ENCODE results near the gene SMIM7. TPM values are rescaled to one million over a fixed set of nuclear protein-coding genes. Genes with fewer than 3 reads are reported as not detected.

Gene SMIM7
- total RNA-seq, 1 donor from 2014 or later: 48.0 TPM

GRCh38 chr19:16641695-16642094, 18.2 kb downstream of the SMIM7 start:
- Histone ChIP-seq H3K27me3 (ENCODE audit: control insufficient read depth in 3 of 3, insufficient read depth in 3 of 3, low read length in 3 of 3) (no peaks in the 10 kb centered on the region), H3K9me3 (ENCODE audit: control insufficient read depth in 3 of 3, low read length in 3 of 3) (no peaks in the 10 kb centered on the region), H3K9ac (ENCODE audit: low read depth in 1 of 3, low read length in 3 of 3) (no peak overlapping the region), H3K4me3 (ENCODE audit: low read length in 3 of 3) (no peak overlapping the region), H3K4me1 (ENCODE audit: control insufficient read depth in 3 of 3, insufficient read depth in 3 of 3, low read length in 3 of 3) (peaks cover 0 to 21% (median 17%) of the 10 kb centered on the region in 3 donors), H3K36me3 (ENCODE audit: control insufficient read depth in 3 of 3, insufficient read depth in 3 of 3, low read length in 3 of 3) (peaks cover 24 to 58% (median 39%) of the 10 kb centered on the region in 3 donors), H3K27ac (ENCODE audit: low read depth, low read length) (no peak overlapping the region)

GRCh38 chr19:16640951-16641350, 19.0 kb downstream of the SMIM7 start:
- H3K9me3 ChIP-seq (ENCODE audit: control insufficient read depth in 3 of 3, low read length in 3 of 3): no peaks in the 10 kb centered on the region
- peaks cover 24 to 55% (median 33%) of the 10 kb centered on the region in 3 donors for H3K36me3 ChIP-seq (ENCODE audit: control insufficient read depth in 3 of 3, insufficient read depth in 3 of 3, low read length in 3 of 3)

GRCh38 chr19:16638666-16639065, 21.3 kb downstream of the SMIM7 start:
- Histone ChIP-seq H3K36me3 (ENCODE audit: control insufficient read depth in 3 of 3, insufficient read depth in 3 of 3, low read length in 3 of 3) (peaks cover 17 to 40% (median 26%) of the 10 kb centered on the region in 3 donors), H3K9ac (ENCODE audit: low read depth in 1 of 3, low read length in 3 of 3) (no peak overlapping the region), H3K9me3 (ENCODE audit: control insufficient read depth in 3 of 3, low read length in 3 of 3) (no peaks in the 10 kb centered on the region), H3K27me3 (ENCODE audit: control insufficient read depth in 3 of 3, insufficient read depth in 3 of 3, low read length in 3 of 3) (no peaks in the 10 kb centered on the region), H3K4me1 (ENCODE audit: control insufficient read depth in 3 of 3, insufficient read depth in 3 of 3, low read length in 3 of 3) (peaks cover 0 to 12% (median 6%) of the 10 kb centered on the region in 3 donors), H3K4me3 (ENCODE audit: low read length in 3 of 3) (no peak overlapping the region), H3K27ac (ENCODE audit: low read depth, low read length) (no peak overlapping the region)

More at GRCh38 chr19:16640951-16641350, 19.0 kb downstream of the SMIM7 start:
- Histone ChIP-seq H3K4me3 (ENCODE audit: low read length in 3 of 3) (no peak overlapping the region), H3K27ac (ENCODE audit: low read depth, low read length) (no peak overlapping the region), H3K4me1 (ENCODE audit: control insufficient read depth in 3 of 3, insufficient read depth in 3 of 3, low read length in 3 of 3) (peaks cover 0 to 21% (median 17%) of the 10 kb centered on the region in 3 donors), H3K9ac (ENCODE audit: low read depth in 1 of 3, low read length in 3 of 3) (no peak overlapping the region), H3K27me3 (ENCODE audit: control insufficient read depth in 3 of 3, insufficient read depth in 3 of 3, low read length in 3 of 3) (no peaks in the 10 kb centered on the region)

GRCh38 chr19:16637535-16637934, 22.4 kb downstream of the SMIM7 start:
- H3K27ac ChIP-seq (ENCODE audit: low read depth, low read length): no peak overlapping the region
- no peaks in the 10 kb centered on the region for H3K27me3 ChIP-seq (ENCODE audit: control insufficient read depth in 3 of 3, insufficient read depth in 3 of 3, low read length in 3 of 3)
- H3K4me3 ChIP-seq (ENCODE audit: low read length in 3 of 3): no peak overlapping the region
- H3K36me3 ChIP-seq (ENCODE audit: control insufficient read depth in 3 of 3, insufficient read depth in 3 of 3, low read length in 3 of 3): peaks cover 17 to 36% (median 22%) of the 10 kb centered on the region in 3 donors
- peaks cover 0 to 12% (median 6%) of the 10 kb centered on the region in 3 donors for H3K4me1 ChIP-seq (ENCODE audit: control insufficient read depth in 3 of 3, insufficient read depth in 3 of 3, low read length in 3 of 3)
- H3K9ac ChIP-seq (ENCODE audit: low read depth in 1 of 3, low read length in 3 of 3): no peak overlapping the region
- H3K9me3 ChIP-seq (ENCODE audit: control insufficient read depth in 3 of 3, low read length in 3 of 3): no peaks in the 10 kb centered on the region

- Histone ChIP-seq H3K9ac (ENCODE audit: low read depth in 1 of 3, low read length in 3 of 3) (no peak overlapping the region), H3K4me3 (ENCODE audit: low read length in 3 of 3) (no peak overlapping the region), H3K27ac (ENCODE audit: low read depth, low read length) (no peak overlapping the region), H3K4me1 (ENCODE audit: control insufficient read depth in 3 of 3, insufficient read depth in 3 of 3, low read length in 3 of 3) (peaks cover 18 to 23% (median 21%) of the 10 kb centered on the region in 3 donors), H3K27me3 (ENCODE audit: control insufficient read depth in 3 of 3, insufficient read depth in 3 of 3, low read length in 3 of 3) (no peaks in the 10 kb centered on the region), H3K36me3 (ENCODE audit: control insufficient read depth in 3 of 3, insufficient read depth in 3 of 3, low read length in 3 of 3) (peaks cover 0 to 18% (median 14%) of the 10 kb centered on the region in 3 donors), H3K9me3 (ENCODE audit: control insufficient read depth in 3 of 3, low read length in 3 of 3) (no peaks in the 10 kb centered on the region)
These were observed 28.5 kb downstream of the SMIM7 start for GRCh38 chr19:16631465-16631864.

- peaks cover 38 to 46% (median 40%) of the 10 kb centered on the region in 3 donors for H3K4me1 ChIP-seq (ENCODE audit: control insufficient read depth in 3 of 3, insufficient read depth in 3 of 3, low read length in 3 of 3)
- H3K4me3 ChIP-seq (ENCODE audit: low read length in 3 of 3): peak overlapping the region; percentile 78 to 87 (median 83)
- H3K27me3 ChIP-seq (ENCODE audit: control insufficient read depth in 3 of 3, insufficient read depth in 3 of 3, low read length in 3 of 3): no peaks in the 10 kb centered on the region
- peak overlapping the region; percentile 95 for H3K27ac ChIP-seq (ENCODE audit: low read depth, low read length)
- peaks cover 0 to 18% (median 16%) of the 10 kb centered on the region in 3 donors for H3K36me3 ChIP-seq (ENCODE audit: control insufficient read depth in 3 of 3, insufficient read depth in 3 of 3, low read length in 3 of 3)
- H3K9me3 ChIP-seq (ENCODE audit: control insufficient read depth in 3 of 3, low read length in 3 of 3): no peaks in the 10 kb centered on the region
- H3K9ac ChIP-seq (ENCODE audit: low read depth in 1 of 3, low read length in 3 of 3): peak overlapping the region; percentile 84 to 94 (median 93)
These were observed 30.8 kb downstream of the SMIM7 start for GRCh38 chr19:16628984-16629691.

- Histone ChIP-seq H3K9ac (ENCODE audit: low read depth in 1 of 3, low read length in 3 of 3) (peak within 1 kb of the TSS; percentile 96 to 97 (median 97)), H3K27me3 (ENCODE audit: control insufficient read depth in 3 of 3, insufficient read depth in 3 of 3, low read length in 3 of 3) (no peaks in the 10 kb centered on the region), H3K36me3 (ENCODE audit: control insufficient read depth in 3 of 3, insufficient read depth in 3 of 3, low read length in 3 of 3) (peaks cover 0 to 26% (median 15%) of the 10 kb centered on the region in 3 donors), H3K9me3 (ENCODE audit: control insufficient read depth in 3 of 3, low read length in 3 of 3) (no peaks in the 10 kb centered on the region), H3K4me3 (ENCODE audit: low read length in 3 of 3) (peak within 1 kb of the TSS; percentile 89 to 90 (median 89)), H3K27ac (ENCODE audit: low read depth, low read length) (peak within 1 kb of the TSS; percentile 95), H3K4me1 (ENCODE audit: control insufficient read depth in 3 of 3, insufficient read depth in 3 of 3, low read length in 3 of 3) (peaks cover 40 to 53% (median 41%) of the 10 kb centered on the region in 3 donors)
These were observed 31.6 kb downstream of the SMIM7 start, which contains the start of gene MED26 for GRCh38 chr19:16628183-16628983. Gene MED26 (minus strand): TSS chr19:16628204. CDS start chr19:16627943, 261 bp downstream.

GRCh38 chr19:16627928-16628182, 32.1 kb downstream of the SMIM7 start:
- Histone ChIP-seq H3K36me3 (ENCODE audit: control insufficient read depth in 3 of 3, insufficient read depth in 3 of 3, low read length in 3 of 3) (peaks cover 0 to 25% (median 18%) of the 10 kb centered on the region in 3 donors), H3K27me3 (ENCODE audit: control insufficient read depth in 3 of 3, insufficient read depth in 3 of 3, low read length in 3 of 3) (no peaks in the 10 kb centered on the region), H3K4me1 (ENCODE audit: control insufficient read depth in 3 of 3, insufficient read depth in 3 of 3, low read length in 3 of 3) (peaks cover 43 to 58% (median 44%) of the 10 kb centered on the region in 3 donors), H3K4me3 (ENCODE audit: low read length in 3 of 3) (peak overlapping the region; percentile 89 to 90 (median 89)), H3K9me3 (ENCODE audit: control insufficient read depth in 3 of 3, low read length in 3 of 3) (no peaks in the 10 kb centered on the region), H3K9ac (ENCODE audit: low read depth in 1 of 3, low read length in 3 of 3) (peak overlapping the region; percentile 96 to 97 (median 97)), H3K27ac (ENCODE audit: low read depth, low read length) (peak overlapping the region; percentile 95)

- Histone ChIP-seq H3K9ac (ENCODE audit: low read depth in 1 of 3, low read length in 3 of 3) (peak overlapping the region; percentile 96 to 97 (median 97)), H3K27ac (ENCODE audit: low read depth, low read length) (peak overlapping the region; percentile 95), H3K4me3 (ENCODE audit: low read length in 3 of 3) (peak overlapping the region; percentile 89 to 90 (median 89)), H3K27me3 (ENCODE audit: control insufficient read depth in 3 of 3, insufficient read depth in 3 of 3, low read length in 3 of 3) (no peaks in the 10 kb centered on the region), H3K9me3 (ENCODE audit: control insufficient read depth in 3 of 3, low read length in 3 of 3) (no peaks in the 10 kb centered on the region), H3K36me3 (ENCODE audit: control insufficient read depth in 3 of 3, insufficient read depth in 3 of 3, low read length in 3 of 3) (peaks cover 0 to 22% (median 15%) of the 10 kb centered on the region in 3 donors), H3K4me1 (ENCODE audit: control insufficient read depth in 3 of 3, insufficient read depth in 3 of 3, low read length in 3 of 3) (peaks cover 47 to 63% (median 48%) of the 10 kb centered on the region in 3 donors)
These were observed 32.6 kb downstream of the SMIM7 start for GRCh38 chr19:16627193-16627927.
